WERI-Rb-1 (cell line): ENCODE data around the gene KCNJ13.

Experiments
- DNase-seq: peaks from one replicate; pipeline ENCODE4 v3.0.0-alpha.2; 2020
- H3K27ac ChIP-seq: fragments of 250-450 bp; sonication (Bioruptor Pico); 2 replicates; pipeline ENCODE4 v1.5.1; 2020; ENCODE audit warnings: mild to moderate bottlenecking, moderate library complexity
- H3K27me3 ChIP-seq: fragments of 250-450 bp; sonication (Bioruptor Pico); 2 replicates; pipeline ENCODE4 v1.5.1; 2021; ENCODE audit warnings: mild to moderate bottlenecking, low read depth, moderate library complexity; ENCODE audit not compliant: insufficient read depth, severe bottlenecking
- H3K36me3 ChIP-seq: fragments of 250-450 bp; sonication (Bioruptor Pico); 2 replicates; pipeline ENCODE4 v1.5.1; 2020; ENCODE audit warnings: mild to moderate bottlenecking, moderate library complexity
- H3K4me3 ChIP-seq: 2 replicates; pipeline ENCODE4 v1.5.1; 2011; ENCODE audit warnings: low read depth, mild to moderate bottlenecking, control low read depth, low read length
- H3K9me3 ChIP-seq: fragments of 250-450 bp; sonication (Bioruptor Pico); 2 replicates; pipeline ENCODE4 v1.5.1; 2021; ENCODE audit warnings: mild to moderate bottlenecking, moderate library complexity; ENCODE audit not compliant: severe bottlenecking
- TF ChIP-seq, protein P1 (sequence below): IDR thresholded peaks from 2 replicates; pipeline ENCODE4 v1.5.1; 2011; ENCODE audit warnings: low read depth, mild to moderate bottlenecking, control low read depth, inconsistent platforms, low read length

The KCNJ13 gene

DNA sequence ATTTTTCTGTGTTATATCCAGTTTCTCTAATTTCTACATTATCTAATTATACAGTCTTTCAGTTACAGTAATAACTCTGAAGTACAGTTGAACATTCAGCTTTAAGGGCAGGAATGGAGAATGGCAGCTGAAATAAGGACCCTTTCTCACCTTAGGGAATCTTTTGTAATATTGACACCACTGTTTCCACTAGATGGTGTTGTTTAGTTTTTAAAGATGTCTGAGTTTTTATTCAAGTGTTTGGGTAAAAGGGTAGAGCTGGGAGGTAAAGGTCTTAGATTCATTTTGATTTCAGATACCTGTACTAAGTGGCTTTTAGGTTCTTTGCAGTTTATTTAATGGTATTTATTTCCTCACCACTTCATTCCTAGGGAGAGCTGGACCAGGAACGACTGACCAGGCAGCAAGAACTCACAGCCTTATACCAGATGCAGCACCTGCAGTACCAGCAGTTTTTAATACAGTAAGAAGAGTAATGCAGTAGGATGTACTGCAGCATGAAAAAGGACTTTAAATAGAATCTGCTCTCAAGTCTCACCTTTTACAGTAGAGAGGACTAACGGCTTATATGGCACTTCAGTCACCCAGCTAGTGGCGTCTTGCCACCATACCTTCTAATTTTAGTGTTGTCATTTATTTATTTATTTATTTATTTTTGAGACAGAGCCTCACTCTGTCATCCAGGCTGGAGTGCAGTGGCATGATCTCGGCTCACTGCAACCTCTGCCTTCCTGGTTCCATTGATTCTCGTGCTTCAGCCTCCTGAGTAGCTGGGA is 33.2 kb upstream of the KCNJ13 start:
- no peaks in the 10 kb centered on the region for H3K9me3 ChIP-seq
- DNase-seq = no peak
- TF ChIP-seq, protein P1, sequence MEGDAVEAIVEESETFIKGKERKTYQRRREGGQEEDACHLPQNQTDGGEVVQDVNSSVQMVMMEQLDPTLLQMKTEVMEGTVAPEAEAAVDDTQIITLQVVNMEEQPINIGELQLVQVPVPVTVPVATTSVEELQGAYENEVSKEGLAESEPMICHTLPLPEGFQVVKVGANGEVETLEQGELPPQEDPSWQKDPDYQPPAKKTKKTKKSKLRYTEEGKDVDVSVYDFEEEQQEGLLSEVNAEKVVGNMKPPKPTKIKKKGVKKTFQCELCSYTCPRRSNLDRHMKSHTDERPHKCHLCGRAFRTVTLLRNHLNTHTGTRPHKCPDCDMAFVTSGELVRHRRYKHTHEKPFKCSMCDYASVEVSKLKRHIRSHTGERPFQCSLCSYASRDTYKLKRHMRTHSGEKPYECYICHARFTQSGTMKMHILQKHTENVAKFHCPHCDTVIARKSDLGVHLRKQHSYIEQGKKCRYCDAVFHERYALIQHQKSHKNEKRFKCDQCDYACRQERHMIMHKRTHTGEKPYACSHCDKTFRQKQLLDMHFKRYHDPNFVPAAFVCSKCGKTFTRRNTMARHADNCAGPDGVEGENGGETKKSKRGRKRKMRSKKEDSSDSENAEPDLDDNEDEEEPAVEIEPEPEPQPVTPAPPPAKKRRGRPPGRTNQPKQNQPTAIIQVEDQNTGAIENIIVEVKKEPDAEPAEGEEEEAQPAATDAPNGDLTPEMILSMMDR = no peak
- H3K4me3 ChIP-seq = no peak overlapping the region
- no peak overlapping the region for H3K27ac ChIP-seq
- peaks cover 49% of the 10 kb centered on the region for H3K36me3 ChIP-seq
- H3K27me3 ChIP-seq = no peaks in the 10 kb centered on the region

DNA sequence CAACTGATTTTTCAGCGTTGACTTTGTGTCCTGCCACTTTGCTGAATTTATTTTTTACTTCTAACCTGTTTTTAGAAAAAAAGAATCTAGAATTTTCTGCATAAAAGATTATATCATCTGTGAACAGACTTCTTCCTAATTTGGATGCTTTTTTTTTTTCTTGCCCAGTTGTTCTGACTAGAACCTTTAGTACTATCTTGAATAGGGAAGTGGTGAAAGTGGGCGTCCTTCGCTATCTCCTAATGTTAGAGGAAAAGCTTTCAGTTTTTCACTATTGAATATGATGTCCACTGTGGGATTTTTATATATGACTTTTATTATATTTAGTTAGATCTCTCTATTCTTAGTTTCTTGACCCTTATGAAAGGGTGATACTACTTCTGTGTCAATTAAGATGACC is 25.7 kb upstream of the KCNJ13 start:
- Histone ChIP-seq H3K4me3 (no peak overlapping the region), H3K27me3 (no peaks in the 10 kb centered on the region), H3K36me3 (peaks cover 33% of the 10 kb centered on the region), H3K27ac (no peak overlapping the region), H3K9me3 (no peaks in the 10 kb centered on the region)
- TF ChIP-seq, protein P1 = no peak
- DNase-seq = no peak

DNA sequence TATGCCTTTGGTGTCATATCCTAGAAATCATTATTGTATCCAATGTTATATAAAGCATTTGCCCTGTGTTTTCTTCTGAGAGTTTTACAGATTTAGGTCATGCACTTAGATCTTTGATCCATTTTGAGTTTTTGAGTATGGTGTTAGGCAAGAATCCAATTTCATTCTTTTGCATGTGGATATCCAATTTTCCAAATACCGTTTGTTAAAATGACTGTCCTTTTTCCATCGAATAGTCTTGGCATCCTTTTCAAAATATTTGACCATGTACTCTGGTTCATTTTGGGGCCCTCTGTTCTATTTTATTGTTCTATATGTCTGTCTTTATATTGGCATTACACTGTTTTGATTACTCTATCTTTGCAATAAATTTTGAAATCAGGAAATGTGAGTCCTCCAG is 23.8 kb upstream of the KCNJ13 start:
- DNase-seq = no peak
- no peaks in the 10 kb centered on the region for H3K27me3 ChIP-seq
- H3K4me3 ChIP-seq = no peak overlapping the region
- no peak overlapping the region for H3K27ac ChIP-seq
- H3K36me3 ChIP-seq = peaks cover 41% of the 10 kb centered on the region
- TF ChIP-seq, protein P1 = no peak
- H3K9me3 ChIP-seq = no peaks in the 10 kb centered on the region

DNA sequence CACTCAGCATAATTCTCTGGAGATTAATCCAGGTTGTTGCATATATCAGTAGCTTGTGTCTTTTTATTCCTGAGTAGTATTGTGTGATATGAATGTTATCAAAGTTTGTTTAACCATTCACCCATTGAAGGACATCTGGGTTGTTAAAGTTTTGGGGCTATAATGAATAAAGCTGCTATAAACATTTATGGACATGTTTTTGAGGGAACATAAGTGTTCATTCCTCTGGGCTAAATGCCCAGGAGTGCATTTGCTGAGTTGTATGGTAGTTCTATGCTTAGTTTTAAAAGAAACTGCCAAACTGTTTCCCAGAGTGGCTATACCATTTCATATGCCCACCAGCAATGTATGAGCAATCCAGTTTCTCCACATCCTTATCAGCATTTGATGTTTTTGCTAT is 21.8 kb upstream of the KCNJ13 start:
- Histone ChIP-seq H3K9me3 (no peaks in the 10 kb centered on the region), H3K27me3 (no peaks in the 10 kb centered on the region), H3K36me3 (peaks cover 55% of the 10 kb centered on the region), H3K27ac (no peak overlapping the region), H3K4me3 (no peak overlapping the region)
- TF ChIP-seq, protein P1 = no peak
- no peak for DNase-seq

DNA sequence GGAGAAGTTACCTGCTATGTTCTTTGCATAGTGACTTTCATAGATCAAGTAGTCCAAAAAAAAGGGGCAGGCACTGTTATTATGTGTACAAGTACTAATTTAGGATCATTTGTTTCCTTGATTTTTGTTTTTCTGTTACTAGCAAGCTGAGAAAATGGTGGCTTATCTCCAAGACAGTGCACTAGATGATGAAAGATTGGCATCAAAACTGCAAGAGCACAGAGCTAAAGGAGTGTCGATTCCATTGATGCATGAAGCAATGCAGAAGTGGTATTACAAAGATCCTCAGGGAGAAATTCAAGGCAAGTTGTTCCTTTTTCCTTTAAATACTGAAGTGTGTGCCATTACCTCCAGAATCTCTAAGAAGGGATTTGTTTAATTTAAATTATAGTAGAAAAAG is 19.6 kb upstream of the KCNJ13 start:
- Histone ChIP-seq H3K27me3 (no peaks in the 10 kb centered on the region), H3K9me3 (no peaks in the 10 kb centered on the region), H3K4me3 (no peak overlapping the region), H3K36me3 (peaks cover 60% of the 10 kb centered on the region), H3K27ac (no peak overlapping the region)
- no peak for DNase-seq
- TF ChIP-seq, protein P1 = no peak

DNA sequence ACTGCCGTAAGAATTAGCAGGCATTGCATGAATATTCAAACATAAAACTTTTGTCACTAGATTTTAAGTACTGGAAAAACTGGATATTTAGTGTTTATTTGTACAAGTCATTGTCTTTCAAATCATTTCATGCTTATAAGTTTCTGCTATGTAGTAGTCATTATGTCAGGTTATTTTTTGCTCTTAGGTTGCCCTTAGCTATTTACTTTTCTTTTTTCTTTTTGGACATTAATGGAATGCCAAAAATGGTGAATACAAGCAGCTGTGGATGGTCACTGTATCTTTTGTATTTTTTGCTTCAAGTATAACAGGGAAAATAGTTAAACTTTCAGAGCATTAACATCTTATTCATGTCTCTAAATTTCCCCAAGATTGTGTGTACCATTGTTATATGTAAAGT is 18.6 kb upstream of the KCNJ13 start:
- no peak overlapping the region for H3K4me3 ChIP-seq
- peaks cover 61% of the 10 kb centered on the region for H3K36me3 ChIP-seq
- H3K27me3 ChIP-seq = no peaks in the 10 kb centered on the region
- no peak for DNase-seq
- no peak overlapping the region for H3K27ac ChIP-seq
- TF ChIP-seq, protein P1 = no peak
- H3K9me3 ChIP-seq = no peaks in the 10 kb centered on the region
